B cell (primary cell): Measurements from ENCODE around the gene TRPV2.

ENCODE experiments used
- EZH2 ChIP-seq: IDR thresholded peaks from 2 replicates; pipeline ENCODE4 v1.6.1; 2012; ENCODE audit warnings: borderline replicate concordance, low read depth, mild to moderate bottlenecking, moderate library complexity, low read length; ENCODE audit not compliant: insufficient read depth, poor library complexity, severe bottlenecking
- TF ChIP-seq, protein P1 (sequence below): fragments of 200-600 bp; IDR thresholded peaks from one replicate; pipeline ENCODE4 v1.8.0; 2022; ENCODE audit warnings: antibody characterized with exemption, mild to moderate bottlenecking

DNA sequence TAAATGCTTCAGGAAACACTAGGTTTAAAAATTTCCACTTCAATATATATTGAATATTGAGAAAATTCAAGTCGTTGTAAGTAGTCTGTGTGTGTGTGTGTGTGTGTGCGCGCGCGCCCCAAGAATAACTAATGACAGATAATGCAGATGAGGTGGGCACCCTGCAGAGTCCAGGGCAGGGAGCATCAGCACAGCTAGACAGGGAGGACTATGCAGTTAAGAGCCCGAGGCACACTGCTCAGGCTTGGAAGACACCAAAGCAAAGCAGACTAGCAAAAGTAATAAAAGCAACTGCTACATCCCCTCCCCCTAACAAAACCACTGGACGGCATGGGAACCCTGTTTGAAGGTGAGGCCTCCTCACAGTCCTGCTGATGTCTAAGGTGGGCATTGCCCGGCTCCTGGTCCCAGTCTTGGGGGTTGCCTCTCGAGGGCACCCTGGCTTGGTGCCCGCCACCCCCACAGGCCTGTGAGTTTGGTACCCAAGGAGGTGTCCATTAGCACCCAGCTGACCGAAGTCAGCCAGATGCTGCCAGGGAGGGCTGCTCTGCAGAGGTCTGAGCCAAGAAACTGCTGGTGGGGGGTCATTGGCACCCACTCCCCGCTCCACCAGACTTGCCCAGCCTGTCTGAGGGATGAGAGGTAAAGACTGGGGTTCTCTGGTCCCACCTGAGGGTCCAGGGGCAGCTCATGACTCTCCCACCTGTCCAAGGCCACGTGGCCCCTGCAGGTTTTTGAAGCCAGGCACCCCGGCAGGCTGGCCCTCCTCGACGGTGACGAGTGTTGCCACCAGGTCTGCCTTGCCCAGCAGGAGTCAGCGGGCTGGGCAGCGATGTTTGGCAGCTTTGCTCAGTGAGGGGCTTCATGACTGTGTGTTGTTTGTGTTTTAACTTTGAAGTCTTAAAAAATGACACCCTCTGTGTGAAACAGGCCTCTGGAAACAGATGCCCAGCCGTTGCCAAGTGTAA lies 58.0 kb downstream of the TRPV2 start:
- TF ChIP-seq, protein P1, sequence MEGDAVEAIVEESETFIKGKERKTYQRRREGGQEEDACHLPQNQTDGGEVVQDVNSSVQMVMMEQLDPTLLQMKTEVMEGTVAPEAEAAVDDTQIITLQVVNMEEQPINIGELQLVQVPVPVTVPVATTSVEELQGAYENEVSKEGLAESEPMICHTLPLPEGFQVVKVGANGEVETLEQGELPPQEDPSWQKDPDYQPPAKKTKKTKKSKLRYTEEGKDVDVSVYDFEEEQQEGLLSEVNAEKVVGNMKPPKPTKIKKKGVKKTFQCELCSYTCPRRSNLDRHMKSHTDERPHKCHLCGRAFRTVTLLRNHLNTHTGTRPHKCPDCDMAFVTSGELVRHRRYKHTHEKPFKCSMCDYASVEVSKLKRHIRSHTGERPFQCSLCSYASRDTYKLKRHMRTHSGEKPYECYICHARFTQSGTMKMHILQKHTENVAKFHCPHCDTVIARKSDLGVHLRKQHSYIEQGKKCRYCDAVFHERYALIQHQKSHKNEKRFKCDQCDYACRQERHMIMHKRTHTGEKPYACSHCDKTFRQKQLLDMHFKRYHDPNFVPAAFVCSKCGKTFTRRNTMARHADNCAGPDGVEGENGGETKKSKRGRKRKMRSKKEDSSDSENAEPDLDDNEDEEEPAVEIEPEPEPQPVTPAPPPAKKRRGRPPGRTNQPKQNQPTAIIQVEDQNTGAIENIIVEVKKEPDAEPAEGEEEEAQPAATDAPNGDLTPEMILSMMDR: no peak
- TF ChIP-seq EZH2: no peak
